NCI-H2196 (cell line): ENCODE results near the gene HSD17B7.
"Not testable (repeated sequence)": the region's sequence is repeated elsewhere in the genome, so short reads cannot be mapped to it uniquely, and the experiment has no call there.

Experiments used
- DNase-seq: peaks from one replicate; lab custom pipeline; 2025; ENCODE audit not compliant: unreplicated experiment; lab: John Stamatoyannopoulos, UW

HSD17B7 gene

GRCh38 chr1:162799995-162800830, 9.7 kb downstream of the HSD17B7 start:
- DNase-seq = peak; percentile 64

GRCh38 chr1:162807503-162807902, 17.0 kb downstream of the HSD17B7 start:
- DNase-seq = not testable (repeated sequence)

GRCh38 chr1:162812357-162812756, 21.9 kb downstream of the HSD17B7 start:
- not testable (repeated sequence) for DNase-seq

GRCh38 chr1:162818136-162818535, 27.6 kb downstream of the HSD17B7 start:
- not testable (repeated sequence) for DNase-seq

- DNase-seq = not testable (repeated sequence)
Measured at GRCh38 chr1:162818666-162819065, 28.2 kb downstream of the HSD17B7 start.

- DNase-seq = no peak
Measured at GRCh38 chr1:162822391-162823200, 32.1 kb downstream of the HSD17B7 start.

GRCh38 chr1:162823231-162823630, 32.7 kb downstream of the HSD17B7 start:
- no peak for DNase-seq

- DNase-seq = no peak
Measured at GRCh38 chr1:162823771-162824525, 33.4 kb downstream of the HSD17B7 start.

- DNase-seq = no peak
Measured at GRCh38 chr1:162829268-162829667, 38.8 kb downstream of the HSD17B7 start.

- no peak for DNase-seq
Measured at GRCh38 chr1:162832470-162832869, 42.0 kb downstream of the HSD17B7 start.

- no peak for DNase-seq
Measured at GRCh38 chr1:162835157-162835899, 44.8 kb downstream of the HSD17B7 start.

GRCh38 chr1:162838863-162839262, 48.4 kb downstream of the HSD17B7 start:
- DNase-seq = no peak

GRCh38 chr1:162840250-162840839, 49.8 kb downstream of the HSD17B7 start:
- DNase-seq = no peak

- no peak for DNase-seq
Measured at GRCh38 chr1:162844153-162844552, 53.7 kb downstream of the HSD17B7 start.

- DNase-seq = no peak
Measured at GRCh38 chr1:162846256-162847212, 56.0 kb downstream of the HSD17B7 start.

GRCh38 chr1:162847839-162848453, 57.4 kb downstream of the HSD17B7 start:
- peak; percentile 90 for DNase-seq

- DNase-seq = no peak
Measured at GRCh38 chr1:162849711-162850110, 59.2 kb downstream of the HSD17B7 start.

- no peak for DNase-seq
Measured at GRCh38 chr1:162851341-162851740, 60.8 kb downstream of the HSD17B7 start.
